H9 (cell line): ENCODE measurements around the gene EGLN1. TPM values are rescaled to one million over a fixed set of nuclear protein-coding genes. Genes with fewer than 3 reads are reported as not detected.

Experiments
- DNase-seq: peaks from one replicate; pipeline ENCODE4 v3.0.0-alpha.2; 2017
- H2AFZ ChIP-seq: one replicate; pipeline ENCODE4 v1.6.1; 2013; ENCODE audit warnings: mild to moderate bottlenecking, low read length, control low read depth, moderate library complexity
- H2AK5ac ChIP-seq: 2 replicates; pipeline ENCODE4 v1.6.1; 2013; ENCODE audit warnings: low read length, control low read depth, mixed read lengths; ENCODE audit not compliant: insufficient read length
- H2BK120ac ChIP-seq: one replicate; pipeline ENCODE4 v1.6.1; 2013; ENCODE audit warnings: low read depth, mild to moderate bottlenecking, low read length, control low read depth, inconsistent platforms; ENCODE audit not compliant: poor library complexity, severe bottlenecking
- H2BK12ac ChIP-seq: 2 replicates; pipeline ENCODE4 v1.6.1; 2013; ENCODE audit warnings: low read length, control low read depth, mixed read lengths, low read depth; ENCODE audit not compliant: insufficient read length
- H2BK15ac ChIP-seq: 2 replicates; pipeline ENCODE4 v1.6.1; 2013; ENCODE audit warnings: low read depth, low read length, control low read depth
- H2BK20ac ChIP-seq: one replicate; pipeline ENCODE4 v1.6.1; 2013; ENCODE audit warnings: low read depth, mild to moderate bottlenecking, low read length, control low read depth, inconsistent platforms; ENCODE audit not compliant: poor library complexity, severe bottlenecking
- H2BK5ac ChIP-seq: 2 replicates; pipeline ENCODE4 v1.6.1; 2013; ENCODE audit warnings: low read length, control low read depth, mixed read lengths; ENCODE audit not compliant: insufficient read length
- H3K14ac ChIP-seq: 2 replicates; pipeline ENCODE4 v1.6.1; 2013; ENCODE audit warnings: low read length, control low read depth; ENCODE audit not compliant: insufficient read depth
- H3K18ac ChIP-seq: 2 replicates; pipeline ENCODE4 v1.6.1; 2013; ENCODE audit warnings: low read depth, mild to moderate bottlenecking, mixed read lengths, low read length, control low read depth; ENCODE audit not compliant: insufficient read length
- H3K23ac ChIP-seq: 2 replicates; pipeline ENCODE4 v1.6.1; 2013; ENCODE audit warnings: low read length, control low read depth, mixed read lengths, low read depth; ENCODE audit not compliant: insufficient read length
- H3K23me2 ChIP-seq: 2 replicates; pipeline ENCODE4 v1.6.1; 2013; ENCODE audit warnings: low read depth, mild to moderate bottlenecking, mixed read lengths, low read length, control low read depth; ENCODE audit not compliant: insufficient read length, poor library complexity, severe bottlenecking
- H3K27ac ChIP-seq: 2 replicates; pipeline ENCODE4 v1.5.1; 2013; ENCODE audit warnings: low read length, control low read depth, mixed read lengths, low read depth; ENCODE audit not compliant: insufficient read length
- H3K27me3 ChIP-seq: 2 replicates; pipeline ENCODE4 v1.6.1; 2013; ENCODE audit warnings: low read length, control low read depth, inconsistent platforms; ENCODE audit not compliant: insufficient read depth
- H3K4ac ChIP-seq: 2 replicates; pipeline ENCODE4 v1.6.1; 2013; ENCODE audit warnings: low read depth, mild to moderate bottlenecking, control low read depth, inconsistent platforms, low read length, moderate library complexity
- H3K4me1 ChIP-seq: 2 replicates; pipeline ENCODE4 v1.6.1; 2013; ENCODE audit warnings: low read length, control low read depth, inconsistent platforms; ENCODE audit not compliant: insufficient read depth
- H3K4me2 ChIP-seq: 2 replicates; pipeline ENCODE4 v1.6.1; 2013; ENCODE audit warnings: low read length, control low read depth, mixed read lengths; ENCODE audit not compliant: insufficient read length, insufficient read depth
- H3K56ac ChIP-seq: 2 replicates; pipeline ENCODE4 v1.6.1; 2013; ENCODE audit warnings: low read depth, mild to moderate bottlenecking, mixed read lengths, low read length, control low read depth; ENCODE audit not compliant: insufficient read length
- H3K79me1 ChIP-seq: 2 replicates; pipeline ENCODE4 v1.6.1; 2013; ENCODE audit warnings: low read depth, mild to moderate bottlenecking, moderate library complexity, low read length, control low read depth, inconsistent platforms; ENCODE audit not compliant: insufficient read depth, poor library complexity, severe bottlenecking
- H3K79me2 ChIP-seq: 2 replicates; pipeline ENCODE4 v1.6.1; 2013; ENCODE audit warnings: low read length, control low read depth, inconsistent platforms; ENCODE audit not compliant: insufficient read depth
- H3K9ac ChIP-seq: 2 replicates; pipeline ENCODE4 v1.6.1; 2013; ENCODE audit warnings: low read length, control low read depth, mixed read lengths; ENCODE audit not compliant: insufficient read length; ENCODE audit errors: extremely low read depth
- H3K9me3 ChIP-seq: one replicate; pipeline ENCODE4 v1.6.1; 2013; ENCODE audit warnings: low read depth, low read length, inconsistent platforms; ENCODE audit not compliant: control insufficient read depth
- H3T11ph ChIP-seq: one replicate; pipeline ENCODE4 v1.6.1; 2013; ENCODE audit warnings: mild to moderate bottlenecking, low read length, control low read depth, inconsistent platforms
- H4K20me1 ChIP-seq: one replicate; pipeline ENCODE4 v1.6.1; 2013; ENCODE audit not compliant: control insufficient read depth, insufficient read length, insufficient read depth
- H4K5ac ChIP-seq: 2 replicates; pipeline ENCODE4 v1.6.1; 2013; ENCODE audit warnings: low read depth, mild to moderate bottlenecking, mixed read lengths, low read length, control low read depth; ENCODE audit not compliant: insufficient read length
- H4K8ac ChIP-seq: replicated peaks from 2 replicates; pipeline ENCODE4 v1.6.1; 2013; ENCODE audit warnings: low read length, control low read depth, mixed read lengths, low read depth; ENCODE audit not compliant: insufficient read length
- H4K91ac ChIP-seq: 2 replicates; pipeline ENCODE4 v1.6.1; 2013; ENCODE audit warnings: low read depth, mild to moderate bottlenecking, moderate library complexity, mixed read lengths, low read length, control low read depth; ENCODE audit not compliant: insufficient read length
- H3K27ac Mint-ChIP-seq, 3 experiments: 2 replicates in 2 of 3; 3 replicates in 1 of 3; pipeline ENCODE4 v1.8.0; 2020 to 2021; ENCODE audit warnings: mixed read lengths in 3 of 3, mild to moderate bottlenecking in 1 of 3, moderate library complexity in 1 of 3
- H3K27me3 Mint-ChIP-seq: 2 replicates; pipeline ENCODE4 v1.8.0; 2021; ENCODE audit warnings: low read depth, mild to moderate bottlenecking, moderate library complexity, mixed read lengths
- H3K36me3 Mint-ChIP-seq, 3 experiments: 2 replicates in 2 of 3; 3 replicates in 1 of 3; pipeline ENCODE4 v1.8.0; 2020 to 2021; ENCODE audit warnings: low read depth in 3 of 3, mixed read lengths in 3 of 3; ENCODE audit not compliant: insufficient read depth in 1 of 3
- H3K4me1 Mint-ChIP-seq, 2 experiments: 2 replicates each; pipeline ENCODE4 v1.8.0; 2020; ENCODE audit warnings: mixed read lengths in 2 of 2
- H3K4me3 Mint-ChIP-seq, 2 experiments: 2 replicates in 1 of 2; 3 replicates in 1 of 2; pipeline ENCODE4 v1.8.0; 2020 to 2021; ENCODE audit warnings: mild to moderate bottlenecking in 2 of 2, mixed read lengths in 2 of 2, moderate library complexity in 1 of 2
- H3K9me3 Mint-ChIP-seq, 2 experiments: 2 replicates in 1 of 2; 3 replicates in 1 of 2; pipeline ENCODE4 v1.8.0; 2020; ENCODE audit warnings: mild to moderate bottlenecking in 2 of 2, mixed read lengths in 2 of 2, moderate library complexity in 1 of 2
- CTCF ChIP-seq: fragments of 200-600 bp; sonication (generic); conservative IDR thresholded peaks from 3 replicates; pipeline ENCODE4 v1.8.0; 2021; ENCODE audit warnings: antibody characterized with exemption, mild to moderate bottlenecking
- WGBS: extraction: QIAGEN DNeasy Blood & Tissue Kit; methylation state at CpG from one replicate; pipeline ENCODE4 v1.1.7; 2013; ENCODE audit warnings: missing lambda C conversion rate, low lambda C conversion rate, mixed read lengths; ENCODE audit not compliant: insufficient read length; ENCODE audit errors: extremely low coverage; 5-methylcytosine and 5-hydroxymethylcytosine counted together
- total RNA-seq: library from RNA; stranded (reverse); gene quantifications from 2 replicates; pipeline ENCODE4 v1.2.1, GENCODE V29; 2021

The EGLN1 gene
- total RNA-seq, 1 experiment from 2014 or later, result 8.4 TPM

DNA sequence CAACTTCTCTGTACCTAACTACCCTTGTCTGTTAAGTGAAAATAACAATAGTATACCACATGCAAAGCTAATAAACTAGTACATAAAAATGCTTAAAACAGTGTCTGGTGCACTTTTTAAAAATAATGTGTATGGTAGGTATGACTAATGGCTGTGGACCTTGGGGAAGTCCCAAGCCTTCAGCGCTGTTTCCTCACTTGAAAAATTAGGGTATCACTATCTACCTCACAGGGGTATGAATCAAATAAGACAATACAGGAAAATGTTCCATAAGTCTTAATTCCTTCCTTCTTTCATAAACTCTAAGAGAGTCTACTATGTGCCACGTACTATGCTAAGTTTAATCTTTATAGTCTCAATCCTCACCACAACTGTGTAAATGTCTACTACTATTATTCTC lies 32.0 kb downstream of the EGLN1 start:
- Histone ChIP-seq H3K4ac (no peak overlapping the region), H3K79me1 (no peaks in the 10 kb centered on the region), H3K9ac (no peak overlapping the region), H3K9me3 (no peaks in the 10 kb centered on the region), H4K20me1 (no peaks in the 10 kb centered on the region), H3K18ac (no peak overlapping the region), H3K23me2 (no peaks in the 10 kb centered on the region), H4K5ac (no peak overlapping the region), H3K14ac (no peak overlapping the region), H3K23ac (no peak overlapping the region), H4K91ac (no peak overlapping the region), H2AK5ac (no peak overlapping the region), H3T11ph (no peak overlapping the region), H2BK5ac (no peak overlapping the region), H2BK15ac (no peak overlapping the region), H2BK120ac (no peak overlapping the region), H4K8ac (no peak overlapping the region), H3K4me2 (no peak overlapping the region), H3K56ac (no peak overlapping the region), H3K27me3 (no peaks in the 10 kb centered on the region), H3K27ac (no peak overlapping the region), H2BK12ac (no peak overlapping the region), H2AFZ (no peak overlapping the region), H2BK20ac (no peak overlapping the region), H3K4me1 (peaks cover under 1% of the 10 kb centered on the region; the same call in 1 of the 2 replicates), H3K79me2 (no peaks in the 10 kb centered on the region)
- TF ChIP-seq CTCF, result no peak
- no peak for DNase-seq
- Mint-ChIP-seq H3K4me1 (peaks cover 2% of the 10 kb centered on the region in 2 experiments; a peak in 3 of 4 replicates), H3K36me3 (no peaks in the 10 kb centered on the region), H3K27ac (no peak overlapping the region), H3K9me3 (no peaks in the 10 kb centered on the region), H3K4me3 (no peak overlapping the region), H3K27me3 (no peaks in the 10 kb centered on the region)
- no CpG with 5 or more reads among the region's 2 CpGs for WGBS
